ENCODE results near the gene DHX40.
"Not testable (repeated sequence)": the region's sequence is repeated elsewhere in the genome, so short reads cannot be mapped to it uniquely, and the experiment has no call there.

DNA sequence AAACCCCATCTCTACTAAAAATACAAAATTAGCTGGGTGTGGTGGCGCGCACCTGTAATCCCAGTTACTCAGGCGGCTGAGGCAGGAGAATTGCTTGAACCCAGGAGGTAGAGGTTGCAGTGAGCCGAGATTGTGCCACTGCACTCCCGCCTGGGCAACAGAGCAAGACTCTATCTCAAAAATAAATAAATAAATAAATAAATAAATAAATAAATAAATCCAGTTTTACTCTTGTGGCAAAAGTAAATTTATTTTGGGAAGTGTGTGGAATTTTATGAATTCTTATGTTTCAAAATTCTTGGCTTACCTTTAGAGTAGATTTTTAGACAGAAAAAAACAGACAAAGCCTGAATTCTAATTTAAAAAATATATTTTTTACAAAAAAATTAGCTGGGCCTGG lies 3.7 kb downstream of the DHX40 start:
- not testable (repeated sequence) for TF ChIP-seq POLR2A (IDR thresholded peaks at IDR 0.05; ENCODE audit: extremely low read depth, insufficient read length)
- TF ChIP-seq, protein P1, sequence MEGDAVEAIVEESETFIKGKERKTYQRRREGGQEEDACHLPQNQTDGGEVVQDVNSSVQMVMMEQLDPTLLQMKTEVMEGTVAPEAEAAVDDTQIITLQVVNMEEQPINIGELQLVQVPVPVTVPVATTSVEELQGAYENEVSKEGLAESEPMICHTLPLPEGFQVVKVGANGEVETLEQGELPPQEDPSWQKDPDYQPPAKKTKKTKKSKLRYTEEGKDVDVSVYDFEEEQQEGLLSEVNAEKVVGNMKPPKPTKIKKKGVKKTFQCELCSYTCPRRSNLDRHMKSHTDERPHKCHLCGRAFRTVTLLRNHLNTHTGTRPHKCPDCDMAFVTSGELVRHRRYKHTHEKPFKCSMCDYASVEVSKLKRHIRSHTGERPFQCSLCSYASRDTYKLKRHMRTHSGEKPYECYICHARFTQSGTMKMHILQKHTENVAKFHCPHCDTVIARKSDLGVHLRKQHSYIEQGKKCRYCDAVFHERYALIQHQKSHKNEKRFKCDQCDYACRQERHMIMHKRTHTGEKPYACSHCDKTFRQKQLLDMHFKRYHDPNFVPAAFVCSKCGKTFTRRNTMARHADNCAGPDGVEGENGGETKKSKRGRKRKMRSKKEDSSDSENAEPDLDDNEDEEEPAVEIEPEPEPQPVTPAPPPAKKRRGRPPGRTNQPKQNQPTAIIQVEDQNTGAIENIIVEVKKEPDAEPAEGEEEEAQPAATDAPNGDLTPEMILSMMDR (IDR thresholded peaks at IDR 0.05; ENCODE audit: low read depth, low read length), result not testable (repeated sequence)
- TF ChIP-seq, protein P2, sequence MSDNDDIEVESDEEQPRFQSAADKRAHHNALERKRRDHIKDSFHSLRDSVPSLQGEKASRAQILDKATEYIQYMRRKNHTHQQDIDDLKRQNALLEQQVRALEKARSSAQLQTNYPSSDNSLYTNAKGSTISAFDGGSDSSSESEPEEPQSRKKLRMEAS (IDR thresholded peaks at IDR 0.05; ENCODE audit: low read depth, low read length), result not testable (repeated sequence)

All from NB4 (cell line).